Stimulated activated CD4-positive, alpha-beta T cell treated with anti-CD3 and anti-CD28 coated beads, Interleukin-4, amount 100 ng/mL, for 48 hours (primary cell): Measurements from ENCODE around the gene ZNF592.

Source experiments
- DNase-seq, 2 donors: peaks; one replicate each; pipeline ENCODE4 v3.0.0-alpha.2; 2020; ENCODE audit warnings: low read depth in 2 of 2

Gene ZNF592

DNA sequence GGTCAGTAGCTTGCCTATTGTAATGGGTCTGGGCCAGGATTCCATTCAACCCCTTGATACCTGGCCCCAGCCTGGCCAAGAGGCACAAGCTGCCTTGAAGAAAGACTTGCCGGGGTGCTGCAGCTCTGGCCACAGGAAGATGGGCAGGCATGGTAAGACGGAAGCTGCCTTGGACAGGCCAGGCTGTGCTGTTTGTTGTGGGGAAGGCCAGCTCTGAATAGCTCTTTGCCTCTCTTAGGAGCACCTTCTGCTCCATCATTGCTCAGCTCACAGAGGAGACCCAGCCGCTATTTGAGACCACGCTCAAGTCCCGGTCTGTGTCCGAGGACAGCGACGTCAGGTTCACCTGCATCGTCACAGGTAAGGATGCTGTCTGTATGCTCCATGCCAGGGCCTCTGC lies 78.9 kb downstream of the ZNF592 start:
- DNase-seq, result no peak

DNA sequence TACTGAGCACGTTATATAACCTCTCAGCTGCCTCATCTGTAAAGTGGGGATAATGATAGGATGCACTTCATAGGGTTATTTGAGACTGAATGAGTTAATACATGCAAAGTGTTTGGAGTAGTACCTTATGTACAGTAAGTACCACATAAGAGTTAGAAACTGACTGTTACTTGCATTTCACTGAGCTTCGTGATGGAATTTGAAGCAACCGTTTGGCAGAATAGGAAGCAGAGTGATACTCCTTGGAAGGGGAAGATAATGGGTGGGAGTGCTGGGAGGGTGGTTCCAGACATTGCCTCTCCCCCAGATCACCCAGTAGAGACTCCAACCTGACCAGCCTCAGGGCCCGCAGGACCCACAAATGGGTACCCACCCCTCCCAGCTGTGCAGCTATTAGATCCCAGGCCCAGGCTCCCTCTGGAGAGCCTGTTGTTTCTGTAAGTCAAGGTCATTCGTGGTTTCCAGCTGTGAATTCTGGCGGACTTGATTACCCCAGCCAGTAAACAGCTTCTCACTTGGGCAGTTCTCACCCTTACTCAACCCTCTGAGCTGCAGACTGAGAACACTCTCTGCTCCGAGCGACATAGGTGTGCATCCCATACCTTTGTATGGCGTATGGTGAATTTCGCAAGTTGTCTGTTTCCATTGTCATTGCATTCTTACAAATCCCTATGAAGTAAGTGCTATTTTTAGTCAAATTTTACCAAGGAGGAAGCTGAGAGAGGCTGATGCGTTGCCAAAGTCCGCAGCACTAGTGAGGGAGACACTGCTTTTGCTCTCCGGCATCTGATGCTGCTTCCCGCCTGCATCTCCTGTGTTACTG lies 79.9 kb downstream of the ZNF592 start:
- DNase-seq, result no peak

- no peak for DNase-seq
These were observed 81.0 kb downstream of the ZNF592 start for GRCh38 chr15:84829428-84829827.

GRCh38 chr15:84830036-84830435 lies 81.6 kb downstream of the ZNF592 start:
- DNase-seq, result no peak

- DNase-seq, result no peak
These were observed 82.6 kb downstream of the ZNF592 start for GRCh38 chr15:84831028-84831427.

- no peak for DNase-seq
These were observed 83.2 kb downstream of the ZNF592 start for GRCh38 chr15:84831613-84832012.

DNA sequence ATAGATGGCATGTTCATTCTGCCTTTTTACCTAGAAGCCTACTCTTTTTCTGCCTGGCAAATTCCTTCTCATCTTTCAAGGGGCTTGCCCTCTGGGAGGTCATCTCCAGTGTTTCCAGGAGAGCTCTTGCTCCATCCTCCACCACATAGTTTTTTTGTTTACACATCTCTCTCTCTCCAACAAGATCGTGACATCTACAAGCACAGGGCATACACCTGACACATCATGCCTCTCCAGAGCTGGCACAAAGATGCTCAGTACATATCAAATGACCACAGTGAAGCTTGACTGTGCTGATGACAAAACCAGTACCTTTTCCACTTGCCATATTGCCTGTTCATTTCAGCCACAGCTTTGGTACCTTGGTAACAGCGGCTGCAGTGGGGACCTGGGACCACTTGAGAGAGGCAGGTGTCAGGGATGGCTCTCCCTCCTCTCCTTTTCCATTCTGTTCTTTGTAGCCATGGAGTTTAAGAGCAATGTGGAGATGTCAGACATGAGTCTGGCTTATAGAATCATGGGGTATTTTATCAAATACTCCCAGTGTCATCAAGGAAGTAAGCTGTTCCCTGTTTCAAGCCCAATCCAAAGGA lies 84.2 kb downstream of the ZNF592 start:
- no peak for DNase-seq

- no peak for DNase-seq
These were observed 85.2 kb downstream of the ZNF592 start for GRCh38 chr15:84833447-84834228.

DNA sequence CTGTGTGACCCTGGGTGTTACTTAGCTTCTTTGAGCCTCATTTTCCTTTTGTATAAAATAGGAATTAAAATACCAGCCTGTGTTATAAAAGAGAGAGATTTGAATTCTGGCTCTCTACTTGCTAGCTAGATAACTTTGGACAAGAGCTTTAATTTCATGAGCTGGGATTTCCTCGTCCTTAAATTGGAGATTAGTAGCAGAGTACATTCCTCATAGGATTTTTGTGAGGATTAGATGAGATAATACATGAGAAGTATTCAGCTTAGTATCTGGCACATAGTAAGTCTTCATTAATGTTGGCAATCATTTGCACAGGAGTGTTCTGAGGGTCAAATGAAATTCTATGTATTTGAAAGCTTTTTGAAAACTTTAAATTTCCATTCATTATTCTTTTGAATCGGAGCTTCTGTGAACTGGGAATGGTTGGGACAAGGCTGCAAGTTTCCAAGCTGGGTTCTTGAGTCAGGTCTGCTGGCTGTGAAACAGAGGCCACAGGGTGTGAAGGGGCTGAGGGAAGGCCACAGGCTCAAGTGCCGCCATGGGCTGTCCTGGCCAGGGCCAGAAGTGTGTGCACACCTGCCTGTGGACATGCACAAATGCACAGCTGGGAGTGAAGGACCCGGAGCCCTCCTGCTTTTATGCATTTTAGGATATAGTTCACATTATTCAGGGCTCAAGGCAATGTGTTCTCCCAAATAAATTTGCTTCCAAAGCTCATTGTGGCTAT lies 86.0 kb downstream of the ZNF592 start:
- DNase-seq, result no peak

DNA sequence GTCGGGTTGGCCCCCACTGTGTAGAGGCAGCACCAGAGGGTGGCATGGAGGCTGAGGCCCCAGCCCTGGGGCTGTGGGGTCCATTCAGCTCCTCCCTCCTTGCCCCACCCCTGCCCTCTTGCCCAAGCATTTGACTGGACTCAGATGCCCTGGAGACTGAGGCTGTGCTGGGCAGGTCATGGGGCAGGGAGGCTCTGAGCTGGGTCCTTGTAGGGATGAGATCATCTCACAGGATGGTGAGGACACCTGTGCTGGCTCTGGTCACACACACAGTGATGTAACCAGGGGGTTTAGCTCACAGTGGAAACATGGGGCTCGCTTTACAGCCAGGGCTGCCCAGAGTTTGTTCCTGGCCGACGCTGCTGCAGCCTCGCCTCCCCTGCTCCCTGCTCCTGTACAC lies 86.6 kb downstream of the ZNF592 start:
- no peak for DNase-seq

GRCh38 chr15:84835661-84836337 lies 87.4 kb downstream of the ZNF592 start:
- no peak for DNase-seq

DNA sequence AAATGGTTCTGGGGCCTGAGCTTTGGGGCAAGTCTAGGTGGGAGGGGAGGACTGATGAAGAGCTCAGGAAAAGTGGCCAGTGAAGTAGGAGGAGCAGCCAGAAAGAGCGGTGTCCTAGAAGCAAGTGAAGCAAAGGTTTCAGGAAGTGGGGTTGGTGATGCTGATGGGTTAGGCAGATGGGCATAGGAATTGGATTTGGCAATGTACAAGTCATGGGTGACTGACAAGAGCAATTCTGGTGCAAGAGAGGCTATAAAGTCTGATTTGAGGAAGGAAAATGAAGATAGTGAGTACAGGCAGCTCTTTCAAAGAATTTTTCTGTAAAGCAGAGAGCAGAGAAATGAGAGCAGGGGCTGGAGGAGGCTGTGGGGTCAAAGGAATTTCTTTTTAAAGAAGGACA lies 88.5 kb downstream of the ZNF592 start:
- DNase-seq, result no peak

DNA sequence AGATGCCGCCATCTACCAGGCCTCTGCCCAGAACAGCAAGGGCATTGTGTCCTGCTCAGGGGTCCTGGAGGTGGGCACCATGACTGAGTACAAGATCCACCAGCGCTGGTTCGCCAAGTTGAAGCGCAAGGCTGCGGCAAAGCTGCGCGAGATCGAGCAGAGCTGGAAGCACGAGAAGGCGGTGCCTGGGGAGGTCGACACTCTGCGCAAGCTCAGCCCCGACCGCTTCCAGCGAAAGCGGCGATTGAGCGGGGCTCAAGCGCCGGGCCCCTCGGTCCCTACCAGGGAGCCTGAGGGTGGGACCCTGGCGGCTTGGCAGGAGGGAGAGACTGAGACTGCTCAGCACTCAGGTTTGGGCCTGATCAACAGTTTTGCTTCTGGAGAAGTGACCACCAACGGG lies 91.3 kb downstream of the ZNF592 start:
- DNase-seq, result no peak

DNA sequence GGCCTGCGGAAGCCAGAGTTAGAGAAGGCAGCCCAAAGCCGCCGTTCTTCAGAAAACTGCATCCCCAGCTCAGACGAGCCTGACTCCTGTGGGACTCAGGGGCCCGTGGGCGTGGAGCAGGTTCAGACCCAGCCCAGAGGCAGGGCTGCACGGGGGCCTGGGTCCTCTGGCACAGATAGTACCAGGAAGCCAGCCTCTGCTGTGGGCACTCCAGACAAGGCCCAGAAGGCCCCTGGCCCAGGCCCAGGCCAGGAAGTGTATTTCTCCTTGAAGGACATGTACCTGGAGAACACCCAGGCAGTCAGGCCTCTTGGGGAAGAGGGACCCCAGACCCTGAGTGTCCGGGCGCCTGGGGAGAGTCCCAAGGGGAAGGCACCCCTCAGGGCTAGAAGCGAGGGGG lies 91.9 kb downstream of the ZNF592 start:
- DNase-seq, result no peak

GRCh38 chr15:84840741-84841429 lies 92.5 kb downstream of the ZNF592 start:
- DNase-seq, result no peak

DNA sequence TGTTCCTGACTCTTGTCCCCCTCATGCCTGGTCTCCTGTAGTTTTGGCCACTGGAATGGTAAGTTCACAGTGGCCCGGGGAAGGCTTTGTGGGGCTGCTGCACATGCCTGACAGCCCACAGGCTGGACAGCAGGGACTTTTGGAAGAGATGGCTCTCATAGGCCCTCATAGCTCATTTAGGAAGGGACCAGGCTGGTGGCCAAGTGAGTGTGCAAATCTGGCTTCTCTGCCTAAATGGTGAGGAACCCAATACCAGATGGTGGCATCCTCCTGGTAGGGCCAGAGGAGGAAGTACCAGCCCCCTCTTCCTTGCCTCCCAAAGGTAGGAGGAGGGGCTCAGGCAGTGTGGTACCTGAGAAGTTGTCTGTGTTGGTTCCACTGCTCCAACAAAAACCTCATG lies 94.4 kb downstream of the ZNF592 start:
- no peak for DNase-seq

DNA sequence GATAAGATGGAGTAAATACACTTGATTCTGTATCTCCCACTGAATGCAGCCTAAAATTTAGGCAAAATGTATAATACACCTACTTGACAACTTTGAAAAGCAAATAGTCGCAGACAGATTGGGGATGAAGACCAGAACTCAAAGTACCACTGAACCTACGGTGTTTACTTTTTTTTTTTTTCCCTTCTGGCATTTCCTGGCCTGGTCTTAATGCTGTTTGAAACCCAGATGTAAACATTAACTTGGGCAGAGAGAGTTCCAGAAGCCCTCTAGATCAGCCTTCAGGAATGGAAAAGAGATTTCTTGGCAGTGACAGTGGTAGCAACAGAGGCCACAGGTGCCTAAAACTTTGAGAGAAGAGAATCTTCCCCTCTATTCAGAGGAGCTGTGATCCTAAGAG lies 96.6 kb downstream of the ZNF592 start:
- DNase-seq, result no peak

DNA sequence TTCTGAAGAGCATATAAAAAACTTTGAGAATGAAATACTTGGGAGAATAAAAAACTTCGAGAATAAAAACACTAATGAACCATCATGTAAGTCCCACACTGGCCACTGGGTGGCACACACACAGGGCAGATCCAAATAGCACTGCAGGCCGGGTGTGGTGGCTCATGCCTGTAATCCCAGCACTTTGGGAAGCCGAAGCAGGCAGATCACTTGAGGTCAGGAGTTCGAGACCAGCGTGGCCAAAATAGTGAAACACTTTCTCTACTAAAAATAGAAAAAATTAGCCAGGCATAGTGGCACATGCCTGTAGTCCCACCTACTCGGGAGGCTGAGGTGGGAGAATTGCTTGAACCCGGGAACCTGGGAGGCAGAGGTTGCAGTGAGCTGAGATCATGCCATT lies 97.2 kb downstream of the ZNF592 start:
- peak; percentile 27 to 30 for DNase-seq

GRCh38 chr15:84846269-84846668 lies 97.9 kb downstream of the ZNF592 start:
- DNase-seq, result no peak

GRCh38 chr15:84847382-84847781 lies 99.0 kb downstream of the ZNF592 start:
- DNase-seq, result no peak

DNA sequence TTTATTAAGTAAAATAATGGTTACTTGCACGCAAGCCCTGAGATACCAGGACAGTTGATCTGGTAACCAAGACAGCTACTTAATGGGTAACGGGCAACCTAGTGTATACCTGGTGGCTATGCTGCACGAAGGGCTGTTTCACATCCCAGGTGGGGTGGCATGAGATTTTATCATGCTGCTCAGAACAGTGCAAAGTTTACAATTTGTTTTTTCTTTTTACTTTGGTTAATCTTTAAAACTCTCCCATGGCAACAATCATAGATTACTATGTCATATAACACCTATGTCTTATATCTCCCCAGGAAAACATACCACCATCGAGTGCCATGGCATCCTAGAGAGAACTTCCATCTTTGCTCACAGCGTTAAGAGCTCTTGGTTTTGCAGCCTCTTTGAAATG lies 103.8 kb downstream of the ZNF592 start:
- DNase-seq, result no peak
